GM15510 (cell line): ENCODE measurements around the gene CRBN.

Experiments
- POLR2A ChIP-seq: IDR thresholded peaks from 3 replicates; pipeline ENCODE4 v1.6.1; 2011; ENCODE audit warnings: borderline replicate concordance; ENCODE audit not compliant: insufficient read length; ENCODE audit errors: extremely low read depth

CRBN gene

GRCh38 chr3:3189102-3189727 lies 9.7 kb upstream of the CRBN start:
- no peak for TF ChIP-seq POLR2A

DNA sequence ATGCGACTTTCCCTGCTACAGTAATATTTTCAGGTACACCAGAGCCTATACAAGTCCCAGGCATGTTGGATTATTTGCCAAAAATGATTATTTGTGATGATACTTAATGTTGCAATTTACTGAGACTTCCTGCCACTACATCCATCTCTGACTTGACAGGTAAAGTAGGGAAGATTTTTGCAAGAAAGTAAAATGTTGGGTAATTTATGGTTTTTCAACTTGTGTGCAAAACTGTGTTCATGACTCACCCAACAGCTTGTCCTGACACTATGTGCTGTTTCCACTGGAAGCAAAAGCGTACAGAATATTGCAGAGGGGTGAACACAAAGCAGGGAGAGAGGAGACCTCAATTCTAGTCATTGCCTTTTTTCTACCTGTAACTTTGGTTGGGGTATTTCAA lies 5.4 kb upstream of the CRBN start:
- TF ChIP-seq POLR2A = no peak

GRCh38 chr3:3180456-3180855 lies 965 bp upstream of the CRBN start:
- TF ChIP-seq POLR2A = no peak

- TF ChIP-seq POLR2A = no peak
These were observed 778 bp downstream of the CRBN start for GRCh38 chr3:3178498-3179328.

- no peak for TF ChIP-seq POLR2A
These were observed 1.5 kb downstream of the CRBN start for GRCh38 chr3:3177861-3178497.

DNA sequence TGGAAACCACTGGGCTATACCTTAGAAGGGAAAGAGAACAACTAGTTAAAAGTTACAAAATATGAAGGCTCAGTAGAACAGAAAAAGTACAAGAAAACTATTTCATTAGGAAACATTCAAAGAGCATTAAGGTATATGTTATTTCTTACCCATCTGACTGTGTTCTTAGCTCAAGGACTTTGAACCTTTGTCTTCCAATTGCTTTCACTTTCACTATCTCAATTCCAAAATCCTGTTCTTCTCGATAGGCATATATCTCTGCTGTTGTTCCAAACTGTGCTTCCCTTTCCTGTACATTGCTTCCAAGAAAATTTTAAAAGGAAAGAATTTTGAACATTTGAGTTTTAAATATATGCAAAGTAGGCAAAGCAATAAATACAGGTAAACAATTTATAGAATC lies 6.9 kb downstream of the CRBN start:
- no peak for TF ChIP-seq POLR2A

GRCh38 chr3:3170998-3171397 lies 8.5 kb downstream of the CRBN start:
- no peak for TF ChIP-seq POLR2A

DNA sequence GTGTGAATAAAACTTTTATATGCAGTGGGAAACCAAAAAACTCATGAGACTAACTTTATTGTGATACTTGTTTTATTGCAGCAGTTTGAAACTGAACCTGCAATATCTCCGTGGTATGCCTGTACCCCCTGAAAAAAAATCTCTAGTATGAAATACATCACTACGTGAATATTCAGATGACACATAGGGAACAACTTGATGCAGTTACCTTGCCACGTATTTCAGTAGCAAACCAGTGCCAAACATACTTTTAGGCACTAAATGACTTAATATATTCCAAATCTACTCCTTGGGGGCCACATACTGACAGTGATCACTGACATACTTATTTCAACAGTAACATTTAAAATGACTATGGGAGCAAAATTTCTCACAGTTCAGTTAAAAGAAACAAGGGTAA lies 13.8 kb downstream of the CRBN start:
- TF ChIP-seq POLR2A = no peak

DNA sequence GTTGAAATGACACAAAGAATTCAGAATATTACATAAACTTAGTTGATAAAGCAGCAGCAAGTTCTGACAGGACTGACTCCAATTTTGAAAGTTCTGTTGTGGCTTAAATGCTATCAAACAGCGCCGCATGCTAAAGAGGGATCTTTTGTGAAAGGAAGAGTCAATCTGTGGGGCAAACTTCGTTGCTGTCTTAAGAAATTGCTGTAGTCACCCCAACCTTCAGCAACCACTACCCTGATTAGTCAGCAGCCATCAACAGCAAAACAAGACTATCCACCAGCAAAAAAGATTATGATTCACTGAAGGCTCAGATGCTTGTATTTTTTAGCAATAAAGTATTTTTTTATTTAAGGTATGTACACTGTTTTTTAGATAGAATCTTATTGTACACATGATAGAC lies 14.2 kb downstream of the CRBN start:
- TF ChIP-seq POLR2A = no peak

DNA sequence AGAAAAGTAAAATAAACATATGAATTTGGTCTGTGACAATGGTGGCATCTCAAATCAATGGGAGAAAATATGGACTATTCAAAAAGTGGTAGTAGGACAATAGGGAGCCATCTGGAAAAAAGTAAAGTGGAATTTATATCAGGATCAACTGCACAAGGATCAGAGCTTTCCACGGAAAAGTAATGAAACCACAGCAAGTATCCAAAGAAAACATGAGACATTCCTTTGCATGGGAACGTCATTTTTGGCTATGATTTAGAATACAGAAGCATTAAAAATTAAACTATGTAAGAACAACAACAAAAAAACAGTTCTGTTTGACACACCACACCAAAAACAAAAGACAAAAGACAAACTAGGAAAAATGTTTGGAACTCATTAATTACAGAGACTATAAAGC lies 18.7 kb downstream of the CRBN start:
- TF ChIP-seq POLR2A = no peak

GRCh38 chr3:3157484-3157883 lies 22.0 kb downstream of the CRBN start:
- no peak for TF ChIP-seq POLR2A

- no peak for TF ChIP-seq POLR2A
These were observed 24.4 kb downstream of the CRBN start for GRCh38 chr3:3154879-3155610.

- no peak for TF ChIP-seq POLR2A
These were observed 28.0 kb downstream of the CRBN start for GRCh38 chr3:3151513-3151912.

GRCh38 chr3:3149560-3149959 lies 29.9 kb downstream of the CRBN start:
- TF ChIP-seq POLR2A = no peak

DNA sequence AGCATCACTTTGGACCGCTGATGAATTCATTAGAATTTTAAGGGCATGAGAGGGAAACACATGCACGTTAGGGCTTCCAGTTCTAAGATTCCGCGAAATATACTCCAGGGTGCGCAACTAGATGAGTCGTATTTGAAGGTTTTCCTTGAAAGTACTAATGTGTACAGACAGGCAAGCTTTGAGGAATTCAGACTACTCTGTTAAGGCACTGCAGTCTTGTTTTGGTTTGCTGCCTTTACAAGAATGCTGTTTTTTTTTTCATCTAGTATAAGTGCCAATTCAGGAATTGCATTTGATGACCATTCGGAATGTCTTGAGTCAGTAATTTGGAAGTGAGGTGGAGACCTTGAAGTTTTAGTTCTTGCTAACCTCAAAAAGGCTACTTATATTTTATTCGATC lies 33.7 kb downstream of the CRBN start:
- TF ChIP-seq POLR2A = no peak
